GM23338 (cell line): Measurements from ENCODE around the gene STAT5B. TPM values are rescaled to one million over a fixed set of nuclear protein-coding genes. Genes with fewer than 3 reads are reported as not detected.

Source experiments
- ATAC-seq: fragments of 200-7000 bp; cut with Tn5 transposase; 3 replicates; pipeline ENCODE4 v1.9.1; 2020
- DNase-seq: peaks from one replicate; pipeline ENCODE4 v3.0.0-alpha.2; 2015; ENCODE audit warnings: low spot score
- H2AFZ ChIP-seq: fragments of 200-600 bp; sonication (generic); 2 replicates; pipeline ENCODE4 v1.8.0; 2016; ENCODE audit warnings: antibody characterized with exemption, mild to moderate bottlenecking, moderate library complexity
- H3F3A ChIP-seq: fragments of 200-600 bp; sonication (generic); replicated peaks from 2 replicates; pipeline ENCODE4 v1.8.0; 2017; ENCODE audit warnings: antibody characterized with exemption, mixed run types, low read depth
- H3K27ac ChIP-seq: fragments of 200-600 bp; sonication (generic); 2 replicates; pipeline ENCODE4 v1.6.1; 2016; ENCODE audit warnings: low read depth
- H3K27me3 ChIP-seq: fragments of 200-600 bp; sonication (generic); 2 replicates; pipeline ENCODE4 v1.8.0; 2016; ENCODE audit warnings: mild to moderate bottlenecking, mixed run types, moderate library complexity; ENCODE audit not compliant: insufficient read depth
- H3K36me3 ChIP-seq: fragments of 200-600 bp; sonication (generic); 2 replicates; pipeline ENCODE4 v1.8.0; 2016; ENCODE audit warnings: mild to moderate bottlenecking; ENCODE audit not compliant: insufficient read depth
- H3K4me1 ChIP-seq: fragments of 200-600 bp; sonication (generic); 2 replicates; pipeline ENCODE4 v1.8.0; 2016; ENCODE audit warnings: mild to moderate bottlenecking, moderate library complexity; ENCODE audit not compliant: insufficient read depth
- H3K4me2 ChIP-seq: fragments of 200-600 bp; sonication (generic); 2 replicates; pipeline ENCODE4 v1.7.1; 2017; ENCODE audit warnings: mixed run types
- H3K4me3 ChIP-seq: fragments of 200-600 bp; sonication (generic); 2 replicates; pipeline ENCODE4 v1.6.1; 2016; ENCODE audit warnings: mixed run types
- H3K79me2 ChIP-seq: fragments of 200-600 bp; sonication (generic); replicated peaks from 2 replicates; pipeline ENCODE4 v1.8.0; 2017; ENCODE audit warnings: mild to moderate bottlenecking; ENCODE audit not compliant: insufficient read depth
- H3K9me2 ChIP-seq: fragments of 200-600 bp; sonication (generic); 2 replicates; pipeline ENCODE4 v1.8.0; 2017; ENCODE audit not compliant: insufficient read depth
- H4K20me1 ChIP-seq: fragments of 200-600 bp; sonication (generic); replicated peaks from 2 replicates; pipeline ENCODE4 v1.8.0; 2017; ENCODE audit warnings: mild to moderate bottlenecking; ENCODE audit not compliant: insufficient read depth
- H3K27ac Mint-ChIP-seq: 2 replicates; pipeline ENCODE4 v1.8.0; 2020; ENCODE audit warnings: inconsistent platforms, mild to moderate bottlenecking, moderate library complexity, mixed read lengths
- H3K27me3 Mint-ChIP-seq: 3 replicates; pipeline ENCODE4 v1.8.0; 2022; ENCODE audit warnings: low read depth, mild to moderate bottlenecking, moderate library complexity, mixed read lengths, inconsistent platforms; ENCODE audit not compliant: insufficient read depth, poor library complexity
- H3K36me3 Mint-ChIP-seq: 3 replicates; pipeline ENCODE4 v1.8.0; 2021; ENCODE audit warnings: low read depth, mild to moderate bottlenecking, inconsistent platforms, moderate library complexity, mixed read lengths
- H3K4me1 Mint-ChIP-seq: 3 replicates; pipeline ENCODE4 v1.8.0; 2020; ENCODE audit warnings: mild to moderate bottlenecking, inconsistent platforms, mixed read lengths
- H3K4me3 Mint-ChIP-seq: 3 replicates; pipeline ENCODE4 v1.8.0; 2021; ENCODE audit warnings: moderate library complexity, mild to moderate bottlenecking, inconsistent platforms, mixed read lengths
- H3K9me3 Mint-ChIP-seq: 3 replicates; pipeline ENCODE4 v1.8.0; 2020; ENCODE audit warnings: moderate library complexity, mild to moderate bottlenecking, inconsistent platforms, mixed read lengths
- CREB1 ChIP-seq: fragments of 250-450 bp; sonication (Bioruptor Pico); IDR thresholded peaks from 2 replicates; pipeline ENCODE4 v1.5.0; 2020; ENCODE audit warnings: low read depth, mild to moderate bottlenecking, moderate library complexity
- CTCF ChIP-seq, 2 experiments: fragments of 200-600 bp in 1 of 2; sonication (generic) in 1 of 2; conservative IDR thresholded peaks; 2 replicates each; pipeline versions ENCODE4 v1.5.1 to v1.6.1; 2016 to 2017; ENCODE audit warnings: antibody characterized with exemption in 2 of 2, low read depth in 2 of 2, mild to moderate bottlenecking in 2 of 2, moderate library complexity in 1 of 2
- EZH2 ChIP-seq: fragments of 200-600 bp; sonication (generic); IDR thresholded peaks from one replicate; pipeline ENCODE4 v1.8.0; 2017; ENCODE audit warnings: antibody characterized with exemption, mild to moderate bottlenecking, low read depth; ENCODE audit not compliant: unreplicated experiment
- JUNB ChIP-seq: IDR thresholded peaks from one replicate; pipeline ENCODE4 v1.6.1; 2016; ENCODE audit warnings: antibody characterized with exemption; ENCODE audit not compliant: unreplicated experiment
- NANOG ChIP-seq: IDR thresholded peaks from 2 replicates; pipeline ENCODE4 v1.6.1; 2016; ENCODE audit warnings: antibody characterized with exemption, borderline replicate concordance
- POLR2AphosphoS5 ChIP-seq: IDR thresholded peaks from 2 replicates; pipeline ENCODE4 v1.6.1; 2016; ENCODE audit warnings: antibody characterized with exemption, low read depth
- REST ChIP-seq: IDR thresholded peaks from one replicate; pipeline ENCODE4 v1.6.1; 2018; ENCODE audit warnings: antibody characterized with exemption; ENCODE audit not compliant: unreplicated experiment
- STAT1 ChIP-seq: IDR thresholded peaks from one replicate; pipeline ENCODE4 v1.6.1; 2016; ENCODE audit warnings: antibody characterized with exemption; ENCODE audit not compliant: unreplicated experiment
- ZNF114 ChIP-seq: fragments of 250-450 bp; sonication (Bioruptor Pico); IDR thresholded peaks from 2 replicates; pipeline ENCODE4 v1.5.0; 2020; ENCODE audit warnings: mild to moderate bottlenecking, moderate library complexity
- polyA plus RNA-seq: library from polyadenylated mRNA; unstranded; fragments of >200 nt; fragmentation: Nextera tagmentation; extraction: Ambion mirVana; gene quantifications from 2 replicates; pipeline ENCODE4 v1.2.1, GENCODE V29; 2016
- total RNA-seq: library from RNA; depleted of rRNA; stranded (reverse); fragments of >200 nt; shearing (Covaris generic); gene quantifications from 2 replicates; pipeline ENCODE4 v1.2.3, GENCODE V29; 2014

The STAT5B gene
- total and polyA plus RNA-seq, 2 experiments from 2014 or later: 13.9 to 60.5 TPM

GRCh38 chr17:42174126-42174783 lies 101.9 kb downstream of the STAT5B start:
- H3K4me1 Mint-ChIP-seq: peaks cover 5% of the 10 kb centered on the region; the same call in 2 of the 3 replicates
- peaks cover 2% of the 10 kb centered on the region; the same call in 1 of the 2 replicates for H4K20me1 ChIP-seq
- peaks cover 8% of the 10 kb centered on the region for H3K27me3 Mint-ChIP-seq

More at GRCh38 chr17:42174126-42174783, 101.9 kb downstream of the STAT5B start:
- DNase-seq (no peak), ATAC-seq (no peak)
- Histone ChIP-seq H3K9me2 (no peaks in the 10 kb centered on the region), H3K79me2 (no peaks in the 10 kb centered on the region), H3K27ac (no peak overlapping the region), H3K4me1 (no peaks in the 10 kb centered on the region), H3K4me2 (no peak overlapping the region), H2AFZ (no peak overlapping the region), H3K4me3 (no peak overlapping the region), H3F3A (no peaks in the 10 kb centered on the region), H3K36me3 (no peaks in the 10 kb centered on the region), H3K27me3 (no peaks in the 10 kb centered on the region)
- TF ChIP-seq STAT1: no peak
- TF ChIP-seq NANOG: no peak
- no peak for TF ChIP-seq CREB1 (CRISPR knock-in tag)
- TF ChIP-seq JUNB: no peak
- TF ChIP-seq EZH2: no peak
- TF ChIP-seq POLR2AphosphoS5: no peak
- no peak for TF ChIP-seq ZNF114 (CRISPR knock-in tag)
- no peak for TF ChIP-seq REST
- no peak for TF ChIP-seq CTCF (conservative IDR thresholded peaks at IDR 0.05; ENCODE audit: low read depth in 2 of 2)
- Mint-ChIP-seq H3K4me3 (no peak overlapping the region), H3K27ac (no peak overlapping the region), H3K9me3 (no peaks in the 10 kb centered on the region; the same call in 2 of the 3 replicates), H3K36me3 (no peaks in the 10 kb centered on the region)
